Islet precursor cell (in vitro differentiated cells): ENCODE measurements around the gene SDK2.

Source experiments
- DNase-seq: peaks from one replicate; pipeline ENCODE4 v3.0.0-alpha.2; 2018

SDK2 gene

DNA sequence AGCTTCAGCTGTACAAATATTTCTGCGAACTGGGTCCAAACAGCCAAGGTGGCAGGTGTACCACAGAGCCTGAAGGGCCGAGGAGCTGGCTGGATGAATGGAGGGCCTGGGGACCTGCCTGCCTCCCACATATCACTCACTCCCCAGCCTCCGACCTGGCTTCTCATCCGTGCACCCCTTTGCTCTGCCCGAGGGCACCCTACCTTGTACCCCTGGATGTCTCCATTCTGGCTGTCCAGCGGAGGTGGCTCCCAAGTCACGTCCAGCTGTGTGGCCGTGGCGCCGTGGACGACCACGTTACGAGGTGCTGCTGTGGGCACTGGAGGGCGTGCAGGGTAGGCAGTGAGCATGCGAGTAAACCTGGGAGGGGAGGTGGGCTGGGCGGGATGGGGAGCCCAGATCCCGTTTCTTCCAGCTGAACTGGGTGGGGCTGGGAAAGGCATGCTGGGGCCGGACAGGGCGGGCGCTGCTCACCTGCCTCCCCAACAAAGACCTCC lies 265.2 kb downstream of the SDK2 start:
- DNase-seq = no peak

DNA sequence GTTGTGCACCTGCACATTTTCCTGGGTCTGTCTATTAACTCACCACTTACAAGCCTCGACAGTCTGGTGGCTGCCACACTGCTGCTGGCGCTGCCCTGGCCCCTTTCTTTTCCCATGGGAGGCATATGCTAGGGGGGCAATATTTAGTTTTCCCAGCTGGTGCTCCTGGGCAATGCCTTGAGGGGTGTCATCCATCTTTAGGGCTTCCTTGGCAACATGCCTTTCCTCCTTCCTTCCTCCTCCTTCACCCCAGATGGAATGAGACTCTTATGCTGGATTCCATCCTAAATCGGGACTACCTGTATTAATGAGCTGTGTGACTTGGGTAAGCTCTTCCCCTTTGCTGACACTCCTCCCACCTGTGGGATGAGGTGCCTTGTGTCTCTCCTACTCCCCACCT lies 267.6 kb downstream of the SDK2 start:
- DNase-seq = no peak

DNA sequence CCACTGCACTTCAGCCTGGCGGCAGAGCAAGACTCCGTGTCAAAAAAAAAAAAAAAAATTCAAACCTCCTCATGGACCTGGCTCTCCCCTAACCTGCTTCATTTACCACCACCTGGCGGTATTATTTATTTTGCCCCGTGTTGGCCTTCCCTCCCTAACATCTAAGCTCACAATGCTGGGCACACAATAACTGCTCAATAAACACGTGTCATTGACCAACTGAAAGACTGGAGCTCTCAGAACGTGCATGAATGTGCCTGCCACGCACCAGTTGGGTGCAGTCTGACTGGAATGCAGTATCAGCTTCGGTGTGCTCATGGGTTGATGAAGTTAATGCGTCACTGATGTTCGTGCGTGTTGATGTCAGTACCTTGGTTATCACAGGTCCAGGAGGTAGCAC lies 268.1 kb downstream of the SDK2 start:
- DNase-seq = no peak

DNA sequence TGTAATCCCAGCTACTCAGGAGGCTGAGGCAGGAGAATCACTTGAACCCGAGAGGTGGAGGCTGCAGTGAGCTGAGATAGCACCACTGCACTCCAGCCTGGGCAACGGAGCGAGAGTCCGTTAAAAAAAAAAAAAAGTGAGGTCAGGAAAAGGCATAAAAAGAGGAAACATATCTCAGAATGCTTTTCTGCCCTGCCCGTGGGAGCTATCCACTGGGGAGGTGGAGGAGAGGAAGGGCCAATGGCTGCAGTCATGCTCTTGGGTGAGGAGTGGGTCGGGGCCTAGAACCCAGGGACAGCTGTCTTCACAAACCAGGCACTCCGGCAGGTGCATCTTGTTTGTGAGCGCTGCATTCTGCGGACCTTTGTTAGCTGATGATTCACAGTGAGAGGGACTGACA lies 272.4 kb downstream of the SDK2 start:
- no peak for DNase-seq

DNA sequence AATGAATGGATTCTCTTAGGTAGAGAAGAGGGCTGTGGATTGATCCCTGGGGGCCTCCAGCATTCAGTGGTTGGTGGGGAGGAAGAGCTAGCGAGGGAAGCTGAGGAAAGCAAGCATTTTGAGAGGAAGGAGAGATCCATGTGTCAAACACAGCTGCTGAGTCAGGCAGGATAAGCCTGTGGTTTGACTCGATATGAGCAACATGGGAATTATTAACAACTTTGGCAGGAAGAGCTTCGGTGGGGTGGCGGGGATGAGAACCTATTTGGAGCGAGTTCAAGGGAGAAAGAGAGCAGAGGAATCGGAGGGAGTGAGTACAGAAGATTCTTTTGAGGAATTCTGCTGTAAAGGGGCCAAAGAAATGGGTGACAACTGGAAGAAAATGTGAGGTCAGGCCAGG lies 273.0 kb downstream of the SDK2 start:
- no peak for DNase-seq

DNA sequence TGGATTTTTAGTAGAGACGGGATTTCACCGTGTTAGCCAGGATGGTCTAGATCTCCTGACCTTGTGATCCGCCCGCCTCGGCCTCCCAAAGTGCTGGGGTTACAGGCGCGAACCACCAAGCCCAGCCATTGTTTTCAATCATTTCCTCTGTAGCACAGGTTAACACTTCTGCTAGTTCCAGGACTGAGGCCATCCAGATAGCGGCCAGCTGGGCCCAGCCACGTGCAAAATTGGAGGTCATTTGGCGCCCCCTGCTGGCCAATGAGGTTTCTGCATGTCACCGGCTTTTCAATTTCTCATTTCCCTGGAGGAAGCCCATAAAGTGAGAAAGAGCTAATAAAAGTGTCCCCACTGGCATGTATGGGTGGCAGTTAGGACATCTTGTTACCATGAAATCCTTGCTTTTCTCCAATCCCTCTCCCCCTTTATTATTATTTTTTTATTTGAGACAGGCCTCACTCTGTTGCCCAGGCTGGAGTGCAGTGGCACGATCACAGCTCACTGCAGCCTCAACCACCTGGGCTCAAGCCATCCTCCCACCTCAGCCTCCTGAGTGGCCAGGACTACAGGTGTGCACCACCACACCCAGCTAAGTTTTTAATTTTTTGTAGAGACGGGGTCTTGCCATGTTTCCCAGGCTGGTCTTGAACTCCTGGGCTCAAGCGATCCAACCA lies 274.3 kb downstream of the SDK2 start:
- DNase-seq = peak; percentile 93

DNA sequence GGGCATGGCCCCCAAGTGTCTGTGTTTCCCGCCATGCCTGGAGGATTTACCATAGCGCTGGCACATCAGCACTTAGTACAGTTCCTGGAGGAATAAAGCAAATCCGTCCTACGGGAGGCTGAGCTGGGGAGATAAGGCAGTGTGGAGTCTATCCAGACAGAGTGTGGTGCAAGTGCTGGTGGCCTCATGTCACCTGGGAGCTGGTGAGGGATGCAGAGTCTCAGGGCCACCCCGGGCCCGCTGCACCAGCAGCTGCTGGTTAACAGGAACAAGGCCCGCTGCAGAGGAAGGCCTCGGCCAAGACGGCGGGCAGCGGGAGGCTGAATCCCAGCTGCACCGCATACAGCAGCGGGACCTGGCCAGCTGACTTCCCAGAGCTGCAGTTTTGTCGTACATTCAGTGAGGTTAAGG lies 275.1 kb downstream of the SDK2 start:
- DNase-seq = no peak

DNA sequence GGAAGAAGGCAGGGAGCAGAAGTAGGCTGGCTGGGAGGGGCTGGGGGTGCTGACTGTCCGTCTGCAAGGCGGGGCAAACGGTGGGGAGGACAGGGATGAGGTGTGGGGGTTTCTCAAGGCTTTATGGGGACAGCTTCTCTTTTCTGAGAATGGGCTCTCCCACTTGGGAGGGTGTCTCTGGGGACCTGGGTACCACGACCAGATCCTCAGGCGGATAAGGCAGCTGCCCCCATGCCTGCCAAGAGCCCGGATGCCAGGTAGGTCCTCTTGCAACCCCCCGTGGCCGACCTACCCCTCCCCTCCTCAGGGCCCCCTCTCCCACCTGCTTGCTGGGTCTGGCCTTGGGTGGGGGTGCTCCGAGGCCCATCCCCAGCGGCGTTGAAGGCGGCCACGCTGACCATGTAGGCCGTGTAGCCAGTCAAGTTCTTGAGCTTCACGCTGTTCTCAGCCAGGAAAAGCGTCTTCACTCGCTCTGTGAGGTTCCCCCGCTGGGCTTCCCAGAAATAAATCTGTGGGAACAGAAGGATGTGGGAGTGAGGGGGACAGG lies 276.1 kb downstream of the SDK2 start:
- DNase-seq = no peak

DNA sequence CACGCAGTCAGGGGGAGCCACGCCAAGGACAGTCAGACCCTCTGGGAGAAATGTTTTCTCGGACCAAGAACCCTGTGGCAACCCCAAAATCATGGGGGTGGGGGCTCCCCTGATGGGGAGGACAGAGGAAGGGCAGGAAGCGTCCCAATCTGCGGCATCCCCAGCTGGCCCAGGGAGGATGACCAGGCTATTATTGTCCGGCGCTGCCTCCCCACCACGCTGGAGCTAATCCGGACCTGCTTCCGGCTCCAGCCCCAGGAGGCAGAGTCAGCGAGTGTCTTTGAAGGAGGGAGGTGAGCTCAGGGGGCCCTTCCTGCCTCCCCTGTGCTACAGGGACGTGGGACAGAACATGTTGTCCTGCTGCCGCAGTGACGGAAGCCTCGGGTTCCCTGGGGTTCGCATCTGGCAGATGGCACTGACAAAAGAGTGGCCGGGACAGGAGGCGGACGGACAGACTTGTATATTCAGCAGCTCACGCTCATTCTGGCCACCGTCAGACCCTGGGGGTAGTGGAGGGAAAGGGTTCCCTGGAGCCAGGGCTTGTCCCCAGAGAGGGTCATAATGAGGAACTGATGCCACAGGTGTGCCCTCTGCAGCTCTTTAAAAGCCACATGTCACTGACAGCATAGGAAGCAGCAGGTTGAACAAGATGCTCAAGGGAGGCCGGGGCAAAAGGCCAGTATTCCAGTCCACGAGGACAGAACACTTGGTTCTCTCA lies 278.2 kb downstream of the SDK2 start:
- no peak for DNase-seq

DNA sequence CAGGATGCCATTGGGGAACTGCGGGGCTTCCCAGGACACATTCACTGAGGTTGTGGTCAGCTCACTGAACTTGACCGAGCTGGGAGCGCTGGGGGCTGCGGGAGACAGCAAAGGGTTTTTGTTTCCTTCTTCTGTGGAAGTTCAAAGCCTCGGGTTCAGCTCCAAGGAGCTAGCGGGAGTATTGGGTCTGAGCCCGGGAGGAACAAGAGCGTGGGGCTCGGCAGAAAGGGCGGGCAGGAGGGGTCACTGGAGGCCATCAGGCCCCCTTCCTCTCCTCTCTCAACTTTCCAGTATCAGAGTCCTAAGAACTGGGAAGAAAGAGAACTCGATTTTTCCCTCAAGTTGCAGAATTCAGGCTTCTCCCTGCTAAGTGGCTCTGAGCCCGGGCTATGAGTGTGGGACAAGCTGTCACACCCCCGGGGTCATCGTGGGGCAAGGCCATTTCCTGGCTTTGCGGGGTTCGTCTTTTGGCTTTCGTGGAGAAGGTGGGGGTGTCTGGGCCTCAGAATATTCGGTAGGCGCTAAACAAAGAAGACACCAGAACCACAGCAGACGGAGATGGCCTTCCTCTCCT lies 278.9 kb downstream of the SDK2 start:
- DNase-seq = no peak

DNA sequence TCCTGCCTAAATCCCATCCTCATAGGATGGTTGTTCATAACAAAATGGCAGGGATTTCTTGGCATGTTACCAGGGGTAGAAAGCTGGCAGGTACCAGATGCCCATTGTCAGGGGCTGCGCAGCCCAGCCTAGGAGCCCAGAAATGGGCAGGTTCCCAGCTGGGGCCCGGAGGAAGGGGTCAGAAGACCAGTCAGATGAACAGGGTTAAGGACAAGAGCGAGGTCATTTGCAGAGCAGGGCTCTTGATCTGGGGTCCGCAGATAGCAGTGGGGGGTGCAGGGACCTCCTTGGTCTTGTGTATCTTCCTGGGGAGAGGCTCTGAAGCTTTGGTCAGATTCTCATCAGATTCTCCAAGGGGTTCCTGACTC lies 280.1 kb downstream of the SDK2 start:
- DNase-seq = no peak

DNA sequence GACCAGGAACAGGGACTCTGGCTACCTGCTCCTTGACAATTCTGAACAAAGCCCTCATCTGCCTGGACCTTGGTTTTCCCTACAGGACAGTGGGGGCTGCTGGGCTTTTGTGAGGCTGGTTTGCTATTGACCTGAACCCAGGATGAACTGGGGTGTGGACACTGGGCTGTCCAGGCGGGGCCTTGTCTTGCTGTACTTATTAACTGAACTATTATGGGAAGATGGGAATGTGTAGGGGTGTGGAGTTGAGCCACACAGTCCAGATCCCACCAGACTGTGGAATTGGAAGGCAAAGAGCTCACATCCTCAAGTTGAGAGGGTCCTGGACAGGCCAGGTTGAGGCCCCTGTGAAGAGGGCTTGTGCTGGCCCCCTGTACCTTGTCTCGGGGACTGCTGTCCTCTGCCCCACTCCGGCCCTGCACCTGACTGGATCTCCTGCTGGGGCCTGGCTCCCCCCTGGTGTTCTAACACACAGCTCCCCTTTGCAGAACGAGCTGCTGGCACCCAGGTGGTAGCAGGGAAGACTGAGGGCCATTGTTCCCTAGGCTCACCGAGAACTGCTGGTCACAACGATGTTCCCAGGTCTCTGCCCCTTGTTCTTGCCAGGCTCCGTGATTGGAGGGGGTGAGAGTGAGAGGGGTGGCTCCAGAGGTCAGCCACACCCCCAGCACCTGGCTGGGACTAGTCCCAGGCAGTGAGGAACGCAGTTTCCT lies 280.6 kb downstream of the SDK2 start:
- DNase-seq = peak; percentile 84

DNA sequence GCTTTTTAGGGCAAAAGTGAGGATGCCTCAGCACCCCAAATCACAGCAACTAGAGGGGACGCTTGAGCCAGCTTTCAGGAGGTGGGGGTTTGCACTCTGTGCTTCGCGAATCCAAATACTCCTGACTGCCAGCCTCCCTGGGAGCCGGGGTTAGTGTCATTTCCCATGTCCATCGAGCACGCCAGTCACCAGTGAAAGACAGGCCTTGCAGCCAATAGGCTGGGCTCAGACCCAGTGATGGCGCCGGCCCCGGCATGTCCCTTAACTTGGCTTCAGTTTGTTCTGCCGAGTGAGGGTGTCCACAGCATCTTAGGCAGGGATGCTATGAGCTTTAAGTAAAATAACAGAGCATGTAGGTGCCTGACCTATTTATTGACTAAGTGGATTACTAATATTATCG lies 281.5 kb downstream of the SDK2 start:
- peak; percentile 71 for DNase-seq

DNA sequence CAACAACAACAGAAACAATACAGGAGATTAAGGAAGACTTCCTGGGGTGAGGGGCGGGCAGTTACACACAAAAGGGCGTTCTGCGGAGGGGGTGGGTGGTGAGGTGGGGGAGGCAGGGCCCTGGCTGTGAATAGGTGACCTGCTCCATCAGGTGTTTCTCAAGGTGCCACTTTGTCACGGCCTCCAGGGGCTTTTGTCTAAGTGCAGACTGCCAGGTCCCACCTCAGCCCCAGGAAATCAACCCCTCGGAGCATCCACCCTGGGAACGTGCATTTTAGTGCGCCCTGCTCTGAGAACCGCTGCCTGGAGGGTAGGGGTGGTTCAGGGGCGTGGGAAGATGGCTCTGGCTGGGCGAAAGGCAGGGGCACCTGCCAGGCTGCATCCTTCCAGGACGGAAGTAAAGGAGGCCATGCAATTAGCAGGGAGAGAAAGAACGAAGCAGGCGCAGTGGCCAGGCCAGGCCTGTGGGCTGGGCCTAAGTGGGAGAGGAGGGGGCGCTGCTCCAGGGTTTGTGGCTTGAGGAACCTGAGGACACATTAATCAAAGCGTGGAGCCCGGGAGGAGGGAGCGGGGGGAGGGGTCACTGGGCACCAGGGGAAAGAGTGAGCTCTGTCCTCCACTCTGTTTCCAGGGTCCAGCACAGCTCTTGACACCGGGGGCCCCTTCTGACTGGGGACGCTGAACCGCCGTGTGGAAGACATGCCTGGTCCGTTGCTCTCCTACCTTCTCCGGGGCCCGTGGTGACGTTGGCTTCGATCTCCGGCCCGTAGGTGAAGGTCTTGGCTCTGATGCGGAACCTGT lies 283.1 kb downstream of the SDK2 start:
- peak; percentile 92 for DNase-seq

DNA sequence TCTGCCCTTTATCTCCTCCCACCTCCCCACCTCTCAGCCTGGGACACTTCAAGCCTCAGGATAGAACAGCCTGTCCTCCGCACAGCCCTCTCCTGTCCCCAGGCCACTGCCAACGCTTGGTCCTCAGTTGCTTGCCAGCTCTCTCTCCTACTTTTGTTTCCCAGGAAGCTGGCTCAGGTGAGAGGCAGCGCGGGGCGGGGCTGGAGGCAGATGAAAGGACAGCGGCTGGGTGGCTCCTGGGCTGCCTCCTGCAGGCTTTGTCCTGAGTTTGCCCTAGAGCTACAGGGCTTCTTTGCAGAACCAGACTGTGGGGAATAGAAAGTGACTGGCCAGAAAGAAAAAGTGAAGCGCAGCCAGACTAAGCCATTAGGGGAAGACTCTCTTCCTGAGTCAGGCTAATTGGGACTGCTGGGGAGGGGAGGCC lies 284.2 kb downstream of the SDK2 start:
- peak; percentile 99 for DNase-seq

DNA sequence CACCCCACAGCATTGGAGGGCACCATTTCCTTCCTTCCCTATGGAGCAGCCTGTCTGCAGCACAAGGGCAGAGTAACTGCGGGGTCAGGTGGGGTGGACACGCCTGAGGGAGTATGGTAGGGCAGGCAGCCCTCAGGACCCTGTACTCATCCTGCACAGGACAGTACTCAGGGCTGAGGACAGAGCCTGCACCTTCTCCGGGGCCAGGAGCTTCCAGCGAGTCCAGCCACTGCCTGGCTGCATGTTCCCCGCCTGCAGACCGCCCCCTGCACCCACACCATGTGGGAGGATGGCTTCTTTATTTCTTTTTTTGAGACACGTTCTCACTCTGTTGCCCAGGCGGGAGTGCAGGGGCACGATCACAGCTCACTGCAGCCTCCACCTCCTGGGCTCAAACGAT lies 284.9 kb downstream of the SDK2 start:
- peak; percentile 70 for DNase-seq

DNA sequence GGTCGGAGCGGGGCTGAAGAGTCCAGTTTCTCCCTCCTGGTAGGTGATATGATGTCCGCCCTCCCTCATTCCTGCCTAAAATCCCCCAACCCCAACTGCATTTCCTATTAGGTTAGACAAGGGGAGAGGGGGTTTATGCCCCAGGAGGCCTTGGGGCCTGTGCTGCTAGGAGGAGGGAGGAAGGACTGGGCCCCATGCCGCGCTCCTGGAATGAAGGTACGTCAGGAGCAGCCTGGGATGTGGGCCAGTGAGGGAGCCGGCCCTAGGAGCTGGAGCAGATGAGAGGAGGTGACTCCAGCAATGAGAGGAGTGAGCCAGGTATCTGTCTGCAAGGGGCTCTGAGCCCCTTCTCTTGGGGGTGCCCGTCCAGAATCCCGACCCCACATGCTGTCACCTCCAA lies 285.6 kb downstream of the SDK2 start:
- no peak for DNase-seq

DNA sequence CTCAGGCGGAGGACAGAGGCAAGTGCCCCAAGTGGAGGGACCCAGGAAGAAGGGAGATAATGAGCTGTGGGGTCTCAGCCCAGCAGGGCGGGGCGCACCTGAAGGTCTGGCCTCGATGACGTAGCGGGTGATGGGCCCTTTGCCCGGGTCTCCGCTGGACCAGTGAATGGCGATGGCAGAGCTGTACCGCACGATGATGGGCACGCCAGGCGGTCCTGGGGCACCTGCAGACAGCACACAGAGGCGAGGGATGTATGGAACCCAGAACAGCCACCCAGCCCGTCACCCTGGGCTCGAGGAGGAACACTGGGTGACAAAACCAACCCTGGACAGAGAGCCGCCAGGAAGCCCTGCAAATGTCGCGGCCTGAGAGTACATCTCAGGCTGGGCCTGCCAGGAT lies 286.3 kb downstream of the SDK2 start:
- DNase-seq = no peak

DNA sequence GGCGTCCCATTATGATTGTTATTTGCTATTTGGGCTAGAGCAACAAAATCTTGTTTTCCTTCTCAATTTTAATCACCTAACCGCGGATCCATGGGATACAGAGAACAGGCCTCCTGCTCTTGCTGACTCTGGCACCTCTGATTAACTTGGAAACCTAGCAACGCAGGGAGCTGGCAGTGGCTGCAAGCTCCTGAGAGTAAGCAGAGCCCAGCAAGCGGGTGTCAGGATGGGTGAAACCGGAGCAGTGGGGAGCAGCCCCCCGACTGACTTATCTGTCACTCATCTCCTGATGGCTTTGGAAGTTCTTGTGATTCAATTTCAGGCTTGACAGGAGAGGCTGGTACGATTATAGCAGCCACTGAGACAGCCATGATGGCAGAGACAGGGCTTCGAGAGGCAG lies 286.9 kb downstream of the SDK2 start:
- DNase-seq = peak; percentile 47

DNA sequence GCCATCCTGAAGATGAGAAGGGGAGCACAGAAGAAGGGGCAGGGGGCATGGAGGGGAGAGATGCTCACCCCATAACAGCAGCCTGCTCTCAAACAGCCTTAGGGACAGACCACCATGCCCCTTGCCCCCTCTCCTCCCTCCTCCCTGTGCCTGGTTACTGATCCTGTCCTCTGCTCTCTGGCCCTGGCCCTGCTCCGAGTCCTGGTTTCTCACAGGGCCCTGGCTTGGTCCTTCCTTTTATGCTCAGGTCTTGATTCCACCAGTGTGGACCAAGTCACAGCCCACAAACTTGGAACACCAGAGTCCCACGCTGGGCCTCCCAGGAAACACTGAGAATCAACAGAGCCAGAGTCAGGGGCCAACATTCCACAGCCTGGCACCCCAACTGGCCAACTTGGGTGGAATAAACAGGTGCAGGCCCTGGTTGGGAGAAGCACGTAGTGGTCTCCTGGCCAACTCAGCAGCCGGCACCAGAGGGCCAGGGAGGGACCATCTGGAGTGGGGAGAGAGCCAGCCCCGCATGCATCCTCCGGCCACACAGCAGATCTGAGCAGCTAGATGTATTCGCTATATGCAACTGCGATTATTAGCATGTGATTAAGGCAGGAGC lies 287.6 kb downstream of the SDK2 start:
- peak; percentile 51 for DNase-seq

DNA sequence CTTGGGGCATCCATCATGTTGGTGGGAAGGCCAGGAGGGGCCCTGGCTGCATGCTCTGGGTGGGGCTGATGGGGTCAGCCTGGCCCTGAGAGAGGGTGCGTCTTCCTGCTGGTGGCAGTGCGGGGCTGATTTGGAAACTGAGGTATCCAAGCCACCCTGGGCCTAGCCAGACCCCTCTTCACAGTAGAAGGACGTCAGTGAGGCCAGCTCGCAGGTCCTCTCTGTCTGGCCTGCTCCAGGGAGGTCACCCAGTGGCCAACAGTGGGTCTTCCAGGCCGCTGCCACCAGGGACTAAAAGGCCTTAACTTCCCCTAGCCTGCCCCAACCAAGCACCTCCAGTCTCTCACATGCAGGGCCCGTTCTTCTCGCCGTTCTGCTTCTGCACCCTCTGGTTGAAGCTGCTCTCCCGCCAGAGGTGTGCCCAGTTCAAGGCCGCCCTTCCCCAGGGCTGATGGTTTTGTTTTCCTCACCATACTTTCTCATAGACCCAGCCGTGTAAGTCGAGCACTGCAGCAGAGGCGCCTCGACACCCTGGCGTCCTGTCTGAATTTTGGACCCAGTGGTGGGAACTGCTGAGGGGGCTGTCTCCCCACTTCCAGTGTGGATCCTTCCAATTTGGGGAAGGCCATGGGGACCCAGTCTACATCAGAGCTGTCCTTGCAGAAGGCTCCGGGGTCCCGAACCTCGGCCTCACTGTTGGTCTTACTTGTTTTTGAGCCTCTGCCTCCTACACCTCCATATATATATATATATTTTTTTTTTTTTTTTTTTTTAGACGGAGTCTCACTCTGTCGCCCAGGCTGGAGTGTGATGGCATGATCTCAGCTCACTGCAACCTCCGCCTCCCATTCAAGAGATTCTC lies 289.6 kb downstream of the SDK2 start:
- DNase-seq = no peak
